ENCODE results near the gene ITGB7. TPM values are rescaled to one million over a fixed set of nuclear protein-coding genes. Genes with fewer than 3 reads are reported as not detected.

Gene ITGB7
- total RNA-seq, 2 experiments from 2014 or later: 166 to 180 TPM

GRCh38 chr12:53182903-53183302, 24.1 kb downstream of the ITGB7 start:
- ATAC-seq (ENCODE audit: poor library complexity): no peak
- Mint-ChIP-seq H3K4me1 (ENCODE audit: low read depth) (peaks cover 66% of the 10 kb centered on the region), H3K4me3 (peak overlapping the region; percentile 90), H3K36me3 (ENCODE audit: low read depth) (peaks cover 78% of the 10 kb centered on the region), H3K27ac (peak overlapping the region; percentile 94), H3K9me3 (no peaks in the 10 kb centered on the region), H3K27me3 (no peaks in the 10 kb centered on the region)
- ChIA-PET POLR2A (interaction anchor here (1.0 to 3.6 kb wide), 7 partner anchors 16 to 177 kb away, joined by 3 to 53 read pairs (median 8); partner anchors contain the start of genes EIF4B, ITGB7, MYG1 and PFDN5), CTCF (no interaction called here)
- Histone ChIP-seq H3K27ac (ENCODE audit: low read depth in 1 of 2, low read length in 2 of 2) (no peak overlapping the region), H3K9me3 (ENCODE audit: control insufficient read depth in 1 of 2, insufficient read depth in 1 of 2, low read length in 2 of 2) (no peaks in the 10 kb centered on the region), H3K4me1 (ENCODE audit: insufficient read depth, low read length) (peaks cover 55% of the 10 kb centered on the region), H3K36me3 (ENCODE audit: insufficient read depth, low read length) (peaks cover 62% of the 10 kb centered on the region), H3K4me3 (ENCODE audit: low read length) (no peak overlapping the region), H3K27me3 (ENCODE audit: control insufficient read depth in 1 of 2, insufficient read depth in 2 of 2, low read length in 2 of 2) (no peaks in the 10 kb centered on the region)
- intact Hi-C loops (cut with DNase I, micrococcal nuclease): loop anchor here in 1 of 2 experiments (5.0 kb wide), 1 partner anchor 39 kb away; no protein-coding TSS in a partner anchor
- TF ChIP-seq, protein P1, sequence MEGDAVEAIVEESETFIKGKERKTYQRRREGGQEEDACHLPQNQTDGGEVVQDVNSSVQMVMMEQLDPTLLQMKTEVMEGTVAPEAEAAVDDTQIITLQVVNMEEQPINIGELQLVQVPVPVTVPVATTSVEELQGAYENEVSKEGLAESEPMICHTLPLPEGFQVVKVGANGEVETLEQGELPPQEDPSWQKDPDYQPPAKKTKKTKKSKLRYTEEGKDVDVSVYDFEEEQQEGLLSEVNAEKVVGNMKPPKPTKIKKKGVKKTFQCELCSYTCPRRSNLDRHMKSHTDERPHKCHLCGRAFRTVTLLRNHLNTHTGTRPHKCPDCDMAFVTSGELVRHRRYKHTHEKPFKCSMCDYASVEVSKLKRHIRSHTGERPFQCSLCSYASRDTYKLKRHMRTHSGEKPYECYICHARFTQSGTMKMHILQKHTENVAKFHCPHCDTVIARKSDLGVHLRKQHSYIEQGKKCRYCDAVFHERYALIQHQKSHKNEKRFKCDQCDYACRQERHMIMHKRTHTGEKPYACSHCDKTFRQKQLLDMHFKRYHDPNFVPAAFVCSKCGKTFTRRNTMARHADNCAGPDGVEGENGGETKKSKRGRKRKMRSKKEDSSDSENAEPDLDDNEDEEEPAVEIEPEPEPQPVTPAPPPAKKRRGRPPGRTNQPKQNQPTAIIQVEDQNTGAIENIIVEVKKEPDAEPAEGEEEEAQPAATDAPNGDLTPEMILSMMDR (IDR thresholded peaks at IDR 0.05): no peak
- DNase-seq: peak in 1 of 14 experiments; percentile 1

DNA sequence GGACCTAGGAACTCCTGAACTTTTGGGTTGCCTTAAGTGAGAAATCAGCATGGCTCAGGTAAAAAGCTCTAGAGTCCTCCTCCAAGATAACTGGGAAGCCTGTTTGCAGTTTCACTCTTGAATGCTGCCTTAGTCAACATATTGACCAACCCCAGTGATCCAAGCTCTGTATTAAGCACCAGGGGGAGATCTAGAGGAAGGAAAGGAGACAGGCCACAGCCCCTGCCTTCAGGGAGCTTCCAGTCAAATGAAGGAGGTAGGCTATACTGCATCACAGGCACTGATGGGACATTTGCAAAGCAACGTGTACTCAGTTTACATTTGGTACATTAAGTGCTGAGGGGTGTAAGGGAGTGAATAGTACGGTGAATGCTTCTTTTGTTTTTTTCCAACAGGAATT, 25.1 kb downstream of the ITGB7 start:
- CTCF ChIA-PET: interaction anchor here (0.7 to 4.0 kb wide), 6 partner anchors 9 to 139 kb away, joined by 3 to 23 read pairs (median 4); partner anchors contain the start of gene AAAS
- peak overlapping the region; percentile 94 for H3K27ac Mint-ChIP-seq
- H3K4me3 ChIP-seq (ENCODE audit: low read length): peak overlapping the region; percentile 94

DNA sequence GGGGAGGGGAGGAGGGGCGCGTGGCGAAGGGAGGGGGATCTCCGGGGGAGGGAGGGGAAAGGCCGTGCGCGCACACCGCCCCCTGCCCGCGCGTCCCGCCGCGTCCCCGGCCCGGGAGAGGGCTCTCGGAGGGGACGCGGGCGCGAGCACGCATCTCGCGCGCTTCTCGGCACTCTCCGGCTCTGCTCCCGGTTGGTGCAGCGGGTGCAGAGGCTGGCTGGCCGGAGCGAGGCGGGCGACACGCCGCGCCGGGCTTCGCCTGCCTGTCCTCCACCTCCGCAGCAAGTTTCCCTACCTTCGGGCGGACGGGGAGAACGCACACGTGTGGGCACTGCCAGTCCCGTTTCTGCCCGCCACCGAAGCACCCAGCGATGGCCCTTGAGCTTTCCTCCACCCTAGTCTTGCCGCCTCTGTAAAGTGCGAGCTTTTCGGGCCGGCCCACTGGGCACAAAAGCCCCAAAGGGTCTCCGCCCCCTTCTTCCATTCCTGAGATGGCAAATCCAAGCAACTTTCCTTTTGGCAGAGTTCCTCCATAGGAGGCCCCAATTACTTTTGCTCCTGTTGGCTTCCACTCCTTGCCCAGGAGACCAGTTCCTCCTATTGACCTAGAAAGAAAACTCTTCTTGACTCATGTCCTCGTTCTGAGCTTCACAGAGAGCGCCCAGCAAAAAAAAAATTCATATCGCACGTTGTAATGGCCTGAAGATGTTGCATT, 26.0 kb downstream of the ITGB7 start:
- POLR2A ChIA-PET: interaction anchor here (0.6 to 3.6 kb wide), 33 partner anchors 9 to 1099 kb away, joined by 3 to 53 read pairs (median 5); partner anchors contain the start of genes AAAS, EIF4B, ESPL1 and HNRNPA1
- H3K4me1 ChIP-seq (ENCODE audit: insufficient read depth, low read length): peaks cover 55% of the 10 kb centered on the region

More for the DNA sequence above, 25.1 kb downstream of the ITGB7 start:
- Histone ChIP-seq H3K4me1 (ENCODE audit: insufficient read depth, low read length) (peaks cover 55% of the 10 kb centered on the region), H3K27me3 (ENCODE audit: control insufficient read depth in 1 of 2, insufficient read depth in 2 of 2, low read length in 2 of 2) (no peaks in the 10 kb centered on the region), H3K36me3 (ENCODE audit: insufficient read depth, low read length) (peaks cover 53% of the 10 kb centered on the region), H3K27ac (ENCODE audit: low read depth in 1 of 2, low read length in 2 of 2) (no peak overlapping the region), H3K9me3 (ENCODE audit: control insufficient read depth in 1 of 2, insufficient read depth in 1 of 2, low read length in 2 of 2) (no peaks in the 10 kb centered on the region)
- Mint-ChIP-seq H3K9me3 (no peaks in the 10 kb centered on the region), H3K36me3 (ENCODE audit: low read depth) (peaks cover 69% of the 10 kb centered on the region), H3K4me1 (ENCODE audit: low read depth) (peaks cover 66% of the 10 kb centered on the region), H3K27me3 (no peaks in the 10 kb centered on the region), H3K4me3 (peak overlapping the region; percentile 90)
- intact Hi-C loops (cut with DNase I, micrococcal nuclease): loop anchor here (2.0 to 5.0 kb wide), 3 partner anchors 17 to 87 kb away; partner anchors contain the start of gene ESPL1 (in 1 of the 2)
- POLR2A ChIA-PET: interaction anchor here (1.0 to 3.6 kb wide), 13 partner anchors 8 to 319 kb away, joined by 3 to 53 read pairs (median 18); partner anchors contain the start of genes AAAS, EIF4B, ESPL1 and ITGB7
- TF ChIP-seq, protein P1 (IDR thresholded peaks at IDR 0.05): no peak
- DNase-seq: no peak
- ATAC-seq (ENCODE audit: poor library complexity): no peak

More for the DNA sequence above, 26.0 kb downstream of the ITGB7 start:
- peaks cover 60% of the 10 kb centered on the region for H3K36me3 Mint-ChIP-seq (ENCODE audit: low read depth)
- intact Hi-C loops (cut with DNase I, micrococcal nuclease): loop anchor here (1.0 to 5.0 kb wide), 4 partner anchors 18 to 88 kb away; partner anchors contain the start of gene ESPL1 (in 1 of the 2)
- H3K4me3 Mint-ChIP-seq: peak overlapping the region; percentile 90
- peaks cover 63% of the 10 kb centered on the region for H3K4me1 Mint-ChIP-seq (ENCODE audit: low read depth)
- DNase-seq (peak in 10 of 14 experiments; percentile 69 to 92 (median 80)), ATAC-seq (ENCODE audit: poor library complexity) (peak; percentile 42)
- no peaks in the 10 kb centered on the region for H3K27me3 Mint-ChIP-seq
- Histone ChIP-seq H3K4me3 (ENCODE audit: low read length) (peak overlapping the region; percentile 94), H3K9me3 (ENCODE audit: control insufficient read depth in 1 of 2, insufficient read depth in 1 of 2, low read length in 2 of 2) (no peaks in the 10 kb centered on the region), H3K27ac (ENCODE audit: low read depth in 1 of 2, low read length in 2 of 2) (peak overlapping the region; percentile 45 to 87), H3K27me3 (ENCODE audit: control insufficient read depth in 1 of 2, insufficient read depth in 2 of 2, low read length in 2 of 2) (no peaks in the 10 kb centered on the region), H3K36me3 (ENCODE audit: insufficient read depth, low read length) (peaks cover 44% of the 10 kb centered on the region)
- peak overlapping the region; percentile 94 for H3K27ac Mint-ChIP-seq
- CTCF ChIA-PET: interaction anchor here (0.5 to 4.0 kb wide), 12 partner anchors 9 to 495 kb away, joined by 3 to 23 read pairs (median 4); partner anchors contain the start of genes AAAS, ATP5MC2 and ESPL1
- TF ChIP-seq, protein P1 (IDR thresholded peaks at IDR 0.05): no peak
- no peaks in the 10 kb centered on the region for H3K9me3 Mint-ChIP-seq

Measured in CD4-positive, alpha-beta T cell (primary cell).